Activated CD4-positive, alpha-beta T cell treated with anti-CD3 and anti-CD28 coated beads, Interleukin-2, Interleukin-4, amounts not matched to agents 100 ng/mL and 50 ng/mL, durations not matched to agents 16 hours and 8 hours (primary cell): ENCODE data around the gene BCL2.

Experiments used
- DNase-seq: peaks from one replicate; pipeline ENCODE4 v3.0.0-alpha.2; 2020; ENCODE audit warnings: low spot score

Gene BCL2

GRCh38 chr18:63284827-63285733 lies 34.5 kb downstream of the BCL2 start:
- DNase-seq: no peak

GRCh38 chr18:63284173-63284799 lies 35.3 kb downstream of the BCL2 start:
- no peak for DNase-seq

DNA sequence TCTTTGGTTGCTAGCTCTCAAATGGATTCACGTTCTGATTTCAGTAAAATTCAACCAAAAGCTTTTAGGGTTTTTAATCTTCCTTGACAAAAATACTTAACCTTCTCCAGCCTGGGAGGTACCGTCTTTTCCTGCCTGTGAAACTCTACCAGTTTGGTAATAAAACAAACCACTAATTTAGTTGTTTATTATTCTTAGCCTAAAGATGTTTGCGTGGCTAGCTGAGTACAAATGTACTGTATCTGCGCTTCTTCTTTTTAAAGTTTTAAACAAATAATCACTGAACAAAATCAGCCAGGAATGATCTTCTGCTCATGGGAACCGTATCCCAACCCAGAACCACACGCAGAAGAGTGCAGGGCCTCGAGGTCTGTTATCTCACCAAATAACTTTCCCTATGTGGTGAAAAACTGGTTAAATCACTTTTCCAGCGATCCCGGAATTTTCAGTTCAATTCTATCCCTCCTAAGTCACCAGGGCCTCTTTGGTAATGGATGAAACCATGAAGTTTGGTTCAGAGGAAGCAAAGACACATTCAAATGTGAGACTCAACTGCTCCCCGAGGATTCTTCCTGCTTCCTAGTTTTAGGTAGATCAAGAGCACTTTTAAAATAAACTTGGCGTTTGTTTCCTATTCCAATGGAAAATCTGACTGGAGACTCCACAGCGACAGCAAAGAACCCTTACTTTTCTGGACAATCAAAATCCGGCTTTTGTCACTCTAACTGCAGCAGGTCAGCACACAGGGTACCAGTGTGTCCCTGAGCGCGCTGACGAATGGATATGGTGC lies 36.1 kb downstream of the BCL2 start:
- DNase-seq: no peak

- no peak for DNase-seq
Measured at GRCh38 chr18:63282793-63283192, 36.8 kb downstream of the BCL2 start.

GRCh38 chr18:63273222-63273927 lies 46.2 kb downstream of the BCL2 start:
- no peak for DNase-seq

GRCh38 chr18:63272638-63273037 lies 46.9 kb downstream of the BCL2 start:
- DNase-seq: no peak

DNA sequence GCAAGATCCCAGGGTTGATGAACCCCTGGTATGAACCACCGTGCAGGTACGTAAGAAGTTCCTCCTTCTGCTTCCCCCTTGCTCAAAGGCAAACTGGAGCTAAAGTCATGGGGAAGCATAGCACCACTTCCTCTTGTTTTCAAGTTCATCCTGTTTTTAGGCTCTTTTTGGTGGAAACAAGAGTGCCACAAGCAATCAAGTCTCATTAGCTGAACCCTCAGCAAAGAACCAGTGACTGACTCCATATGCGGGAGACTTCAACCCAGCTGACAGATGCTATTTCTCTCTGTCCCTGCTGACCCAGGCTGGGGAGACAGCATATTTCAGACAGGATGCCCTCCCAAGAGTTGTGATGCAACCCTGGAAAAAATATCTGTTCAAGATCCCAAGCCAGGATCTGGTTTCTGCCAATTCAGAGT lies 47.7 kb downstream of the BCL2 start:
- no peak for DNase-seq

GRCh38 chr18:63271148-63271547 lies 48.4 kb downstream of the BCL2 start:
- no peak for DNase-seq

DNA sequence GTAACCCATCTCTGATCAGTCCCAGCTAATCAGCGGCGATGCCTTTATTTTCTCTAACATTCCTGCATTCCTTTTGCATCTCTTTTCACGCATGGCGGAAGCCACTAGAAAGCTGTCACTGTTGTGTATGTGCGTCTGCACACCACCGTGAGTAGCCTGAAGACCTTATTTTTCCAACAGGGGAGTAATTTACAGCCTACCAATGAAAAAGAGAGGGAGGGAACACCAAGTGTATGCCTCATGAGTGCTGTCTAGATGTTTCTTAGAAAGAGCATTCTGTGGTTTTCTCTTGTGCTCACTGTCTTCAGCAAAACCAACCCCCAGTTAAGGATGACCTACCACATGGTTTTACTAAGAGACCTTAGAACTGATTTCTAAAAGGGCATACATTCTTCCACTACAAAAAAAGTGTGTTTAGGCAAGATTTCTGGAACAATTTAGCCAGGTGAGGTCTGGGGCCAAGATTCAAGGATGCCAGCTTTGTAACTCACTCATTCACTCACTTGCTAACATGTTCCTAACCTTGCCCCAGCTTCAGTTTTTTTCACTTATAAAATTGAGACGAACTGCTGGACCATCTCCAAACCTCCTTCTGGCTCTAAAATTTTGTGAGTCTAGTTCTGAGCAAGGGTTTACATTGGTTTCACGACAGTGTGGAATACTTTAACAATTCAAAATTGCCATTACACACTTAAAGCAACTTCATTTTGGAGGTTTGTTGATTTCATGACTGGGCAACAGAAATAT lies 51.4 kb downstream of the BCL2 start:
- peak; percentile 28 for DNase-seq

DNA sequence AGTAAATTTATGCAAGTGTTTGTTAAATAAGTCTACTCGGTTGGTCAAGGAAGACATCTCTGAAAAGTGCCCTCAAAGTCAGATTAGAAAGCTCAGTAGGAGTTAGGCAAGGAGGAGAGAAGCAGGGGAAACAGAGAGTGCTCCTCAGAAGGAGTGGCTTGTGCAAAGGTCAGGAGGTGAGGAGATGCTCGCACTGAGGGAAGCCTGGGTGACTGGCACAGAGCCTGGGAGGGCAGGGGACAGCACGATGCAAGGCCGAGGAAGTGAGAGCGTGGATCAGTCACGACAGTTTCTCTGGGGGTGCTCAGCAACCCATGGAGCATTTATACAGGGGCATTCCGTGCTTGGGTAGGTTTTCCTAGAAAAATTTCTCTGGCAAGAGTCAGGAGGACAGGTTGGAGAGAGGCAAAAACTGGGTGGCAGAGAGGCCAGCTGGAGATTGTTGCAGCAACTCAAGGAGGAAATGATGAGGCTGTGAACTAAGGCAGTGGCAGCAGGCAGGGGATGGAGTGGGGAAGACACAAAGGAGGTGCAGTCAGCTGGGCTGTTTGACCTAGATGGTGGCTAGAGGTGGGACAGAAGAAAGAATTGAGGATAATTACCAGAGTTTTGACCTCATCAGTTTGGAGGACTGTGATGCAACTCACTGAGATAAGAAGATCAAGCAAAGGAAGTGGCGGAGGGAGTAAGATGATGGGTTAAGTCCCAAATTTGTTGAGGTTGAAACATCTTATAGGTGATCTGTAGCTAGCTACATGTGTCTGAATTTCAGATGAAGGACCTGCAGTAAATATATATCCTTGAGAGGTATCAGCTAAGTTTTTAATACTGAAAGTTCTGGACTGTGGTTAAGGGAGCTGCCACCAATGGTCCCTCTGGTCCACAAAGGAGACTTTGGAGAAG lies 52.4 kb downstream of the BCL2 start:
- no peak for DNase-seq

- no peak for DNase-seq
Measured at GRCh38 chr18:63265326-63265725, 54.2 kb downstream of the BCL2 start.

GRCh38 chr18:63264871-63265270 lies 54.7 kb downstream of the BCL2 start:
- no peak for DNase-seq

- no peak for DNase-seq
Measured at GRCh38 chr18:63263444-63263843, 56.1 kb downstream of the BCL2 start.

- no peak for DNase-seq
Measured at GRCh38 chr18:63262369-63263335, 56.9 kb downstream of the BCL2 start.

- no peak for DNase-seq
Measured at GRCh38 chr18:63261029-63261428, 58.5 kb downstream of the BCL2 start.

- DNase-seq: no peak
Measured at GRCh38 chr18:63260380-63260754, 59.2 kb downstream of the BCL2 start.

- DNase-seq: no peak
Measured at GRCh38 chr18:63259567-63260379, 59.8 kb downstream of the BCL2 start.
